HG03025 (cell line): ENCODE results near the gene LAPTM4A.
"Not testable (repeated sequence)": the region's sequence is repeated elsewhere in the genome, so short reads cannot be mapped to it uniquely, and the experiment has no call there.

Experiments
- ATAC-seq: cut with Tn5 transposase; IDR thresholded peaks from one replicate; pipeline ENCODE4 v1.9.1; 2021; ENCODE audit warnings: mild to moderate bottlenecking, moderate library complexity; ENCODE audit not compliant: unreplicated experiment, low FRiP score

Gene LAPTM4A

DNA sequence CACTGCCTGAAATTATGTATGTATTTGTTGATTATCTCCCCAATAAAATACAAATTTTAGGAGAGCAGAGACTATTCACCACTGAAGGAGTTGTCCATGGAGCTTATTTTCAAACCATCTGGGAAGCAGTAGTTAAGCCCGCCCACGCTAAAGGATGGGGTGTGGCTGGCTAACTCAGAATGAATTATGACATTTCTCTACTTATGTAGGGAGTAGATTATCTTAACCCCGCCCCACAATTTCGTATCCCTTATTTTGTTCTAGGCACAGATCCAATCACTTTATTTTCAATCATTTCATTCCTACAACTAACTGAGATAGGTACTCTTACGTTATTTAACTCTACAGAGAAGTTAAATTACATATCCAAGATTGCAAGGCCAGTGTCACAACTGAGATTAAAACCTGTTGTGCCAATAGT lies 1.4 kb upstream of the LAPTM4A start:
- no peak for ATAC-seq

- no peak for ATAC-seq
Measured at GRCh38 chr2:20052229-20052851, 912 bp upstream of the LAPTM4A start.

DNA sequence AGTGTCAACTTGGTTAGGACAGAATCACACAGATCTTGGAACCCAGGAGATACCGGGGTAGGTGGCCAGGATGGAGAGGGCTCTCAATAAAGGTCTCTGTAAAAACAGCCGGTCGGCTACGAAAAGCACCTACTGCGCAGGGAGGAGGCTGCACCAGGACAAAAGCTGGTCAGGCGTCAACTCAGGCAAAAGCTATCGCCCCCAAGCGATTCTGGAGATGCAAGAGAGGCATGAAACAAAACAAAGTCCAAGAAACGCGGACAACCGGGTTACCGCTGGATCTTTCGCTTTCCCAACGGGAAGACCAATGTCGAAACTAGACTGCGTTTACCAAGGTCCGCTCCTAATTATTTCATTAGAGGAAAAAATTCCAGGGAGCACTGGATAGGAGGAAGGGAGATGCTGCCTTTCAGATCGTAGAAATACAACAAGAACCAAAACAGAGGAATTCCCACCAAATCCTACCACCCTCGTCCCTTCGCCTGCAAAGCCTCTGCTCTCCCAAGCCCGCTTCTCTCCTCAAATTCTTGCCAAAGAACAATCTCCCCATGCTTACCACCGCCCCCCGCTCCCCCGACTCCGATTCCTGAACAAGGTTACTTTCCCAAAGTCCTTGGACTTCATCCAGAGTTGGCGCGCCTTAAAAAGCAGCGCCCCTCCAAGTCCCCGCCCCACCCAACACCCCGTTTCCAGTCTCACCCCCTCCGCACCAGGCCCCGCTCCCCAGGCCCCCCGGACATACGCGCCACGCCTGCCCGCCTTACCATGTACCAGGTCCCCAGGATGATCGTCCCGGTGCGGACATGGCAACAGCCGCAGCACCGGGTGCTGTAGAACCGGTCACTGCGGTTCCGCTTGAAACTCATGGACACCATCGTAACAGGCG lies 539 bp downstream of the LAPTM4A start:
- ATAC-seq = peak; percentile 29

DNA sequence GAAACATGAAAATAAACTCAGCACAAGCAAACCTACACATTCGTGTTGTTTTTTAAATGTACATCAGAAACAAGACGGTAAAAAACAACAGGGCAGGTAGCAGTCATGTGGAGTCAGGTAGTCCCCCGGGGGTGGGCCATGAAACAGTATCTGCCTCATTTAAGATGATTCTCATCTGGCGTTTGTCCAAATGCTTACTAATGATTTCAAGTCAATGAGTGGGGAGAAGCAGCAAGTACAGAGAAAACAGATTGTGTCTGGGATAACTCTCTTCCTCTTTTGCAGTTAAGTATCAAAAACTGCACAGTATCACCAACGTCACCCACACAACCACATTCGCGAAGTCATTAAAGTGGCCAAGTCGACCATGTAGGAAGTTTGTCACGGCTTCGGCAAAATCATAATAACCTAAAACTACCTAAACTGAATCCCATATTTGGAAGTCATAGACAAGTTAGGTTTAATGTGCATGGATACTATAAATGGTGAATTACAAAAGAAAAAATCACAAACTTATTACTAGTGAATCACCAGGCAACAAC lies 1.3 kb downstream of the LAPTM4A start:
- ATAC-seq = no peak

GRCh38 chr2:20049637-20050036 lies 1.8 kb downstream of the LAPTM4A start:
- ATAC-seq = no peak

- no peak for ATAC-seq
Measured at GRCh38 chr2:20048488-20049448, 2.7 kb downstream of the LAPTM4A start.

DNA sequence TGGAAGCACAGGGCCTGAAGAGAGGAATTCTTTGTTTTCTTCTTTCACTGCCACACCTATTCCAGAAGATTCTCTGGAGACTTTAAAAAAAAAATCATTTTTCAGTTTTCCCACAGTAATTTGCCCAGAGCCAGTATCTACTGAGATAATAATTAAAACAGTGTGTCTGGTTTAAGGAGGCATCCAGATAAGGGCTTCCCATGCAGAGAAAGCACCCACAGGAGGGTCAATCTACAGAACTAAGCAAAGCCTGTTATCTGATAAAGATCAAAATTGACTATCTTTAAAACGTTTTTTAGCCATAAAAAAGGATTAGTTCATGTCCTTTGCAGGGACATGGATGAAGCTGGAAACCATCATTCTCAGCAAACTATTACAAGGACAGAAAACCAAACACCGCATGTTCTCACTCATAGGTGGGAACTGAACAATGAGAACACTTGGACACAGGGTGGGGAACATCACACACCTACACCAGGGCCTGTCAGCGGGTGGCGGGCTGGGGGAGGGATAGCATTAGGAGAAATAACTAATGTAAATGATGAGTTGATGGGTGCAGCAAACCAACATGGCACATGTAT lies 5.6 kb downstream of the LAPTM4A start:
- ATAC-seq = not testable (repeated sequence)

- ATAC-seq = no peak
Measured at GRCh38 chr2:20044778-20045177, 6.7 kb downstream of the LAPTM4A start.

DNA sequence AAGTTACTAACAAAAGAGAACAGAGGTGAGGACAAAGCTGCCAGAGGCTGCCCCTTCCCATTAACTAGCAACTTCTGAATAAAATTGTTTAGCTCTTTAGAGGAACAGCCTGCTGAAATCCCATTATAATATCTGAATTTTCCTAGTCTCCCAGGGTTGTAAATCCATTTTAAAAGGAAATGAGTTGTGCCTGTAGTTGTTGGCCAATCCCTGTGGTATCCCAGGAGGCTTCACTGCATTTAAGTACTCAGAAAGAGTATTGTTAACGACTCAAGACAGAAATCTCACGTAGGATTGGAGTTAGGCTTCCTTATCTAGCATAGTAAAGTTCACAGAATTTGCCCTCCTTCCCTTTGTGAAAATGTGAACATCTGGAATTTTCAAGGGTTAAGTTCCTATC lies 8.9 kb downstream of the LAPTM4A start:
- ATAC-seq = no peak

GRCh38 chr2:20040489-20041172 lies 10.8 kb downstream of the LAPTM4A start:
- no peak for ATAC-seq

DNA sequence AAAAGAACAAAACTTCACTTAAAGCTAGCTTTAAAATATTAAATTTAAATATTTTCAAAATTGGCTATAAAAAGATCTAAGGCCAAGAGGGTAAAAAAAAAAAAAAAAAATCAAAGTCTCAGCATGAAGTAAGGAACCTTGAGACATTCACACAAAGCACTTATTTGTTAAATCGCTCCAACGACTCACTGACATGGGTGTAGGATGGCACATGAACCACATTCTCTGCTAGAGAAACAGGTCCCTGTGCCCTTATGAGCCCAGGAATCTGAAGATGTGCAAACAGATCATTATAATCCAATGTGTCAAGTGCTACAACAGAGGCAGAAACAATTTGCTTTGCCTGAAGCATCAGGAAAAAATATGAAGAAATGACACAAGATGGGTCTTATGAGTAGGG lies 13.8 kb downstream of the LAPTM4A start:
- no peak for ATAC-seq

DNA sequence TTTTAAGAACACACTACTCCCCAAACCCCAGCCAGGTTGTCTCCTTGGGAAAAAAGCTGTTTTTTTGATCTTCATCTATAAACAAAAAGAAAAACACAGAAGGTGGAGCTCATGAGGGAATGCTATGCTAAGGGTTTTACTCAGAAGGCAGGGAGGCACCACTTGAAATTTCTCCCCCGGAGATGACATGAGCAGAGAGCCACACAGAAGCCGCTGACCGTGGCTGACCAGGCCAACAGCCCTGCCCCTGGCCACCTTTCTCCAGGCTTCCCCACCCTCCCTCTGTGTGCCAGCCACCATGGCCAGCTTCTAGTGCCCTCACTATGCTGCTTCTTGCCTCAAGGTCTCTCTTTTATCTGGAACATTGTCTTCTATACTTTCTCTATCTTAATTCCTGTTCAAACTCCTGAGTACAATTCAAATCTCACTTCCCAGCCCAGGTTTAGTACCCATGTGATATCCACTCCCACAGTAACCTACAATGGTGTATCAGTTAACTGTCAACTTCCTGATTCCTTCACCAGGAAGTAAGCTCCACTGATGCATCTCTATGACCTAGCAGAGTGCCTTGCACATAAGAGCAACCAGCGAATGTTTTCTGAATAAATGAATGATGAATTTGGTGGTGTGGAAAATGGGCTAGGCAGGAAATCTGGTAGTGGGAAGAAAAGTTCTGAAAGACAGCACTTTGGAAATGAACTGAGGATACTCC lies 15.3 kb downstream of the LAPTM4A start:
- no peak for ATAC-seq

- no peak for ATAC-seq
Measured at GRCh38 chr2:20034821-20035220, 16.6 kb downstream of the LAPTM4A start.

GRCh38 chr2:20034218-20034617 lies 17.2 kb downstream of the LAPTM4A start:
- no peak for ATAC-seq

- no peak for ATAC-seq
Measured at GRCh38 chr2:20033322-20033721, 18.1 kb downstream of the LAPTM4A start.

- ATAC-seq = no peak
Measured at GRCh38 chr2:20030224-20030623, 21.2 kb downstream of the LAPTM4A start.

DNA sequence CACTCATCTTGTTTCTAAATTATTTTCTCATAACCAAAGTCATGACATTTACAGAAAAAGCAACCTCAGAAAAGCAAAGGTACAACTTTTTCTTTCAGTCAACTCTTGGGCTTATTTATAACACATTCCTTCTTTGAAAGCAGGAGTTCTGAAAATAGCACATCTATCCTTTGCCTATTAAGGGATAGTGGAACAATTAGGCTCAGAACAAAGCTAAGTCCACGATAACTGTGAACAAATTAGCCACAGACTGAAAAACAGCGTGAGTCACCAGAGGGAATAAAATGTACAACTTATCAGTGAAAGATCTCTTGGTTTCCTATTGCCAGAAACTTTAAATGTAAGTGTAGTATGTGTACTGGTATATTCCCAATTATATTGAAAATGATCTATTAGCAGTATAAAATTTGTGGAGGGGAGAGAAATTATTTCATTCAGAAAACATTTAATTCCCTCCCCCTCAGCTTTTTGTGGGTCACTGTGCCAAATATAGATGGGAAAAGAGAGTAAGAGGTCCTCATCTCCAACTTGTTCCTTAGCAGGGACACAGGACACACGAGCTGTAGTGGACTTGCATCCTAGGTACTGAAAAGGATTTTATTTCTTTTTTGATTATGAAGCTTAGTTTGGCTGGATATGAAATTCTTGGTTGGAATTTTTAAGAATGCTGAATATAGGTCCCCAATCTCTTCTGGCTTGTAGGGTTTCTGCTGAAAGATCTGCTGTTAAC lies 23.6 kb downstream of the LAPTM4A start:
- no peak for ATAC-seq

GRCh38 chr2:20027260-20027677 lies 24.2 kb downstream of the LAPTM4A start:
- no peak for ATAC-seq
